Activated T-cell treated with anti-CD3 and anti-CD28 coated beads for 24 hours (primary cell): ENCODE results near the gene BRIP1.
"Not testable (repeated sequence)": the region's sequence is repeated elsewhere in the genome, so short reads cannot be mapped to it uniquely, and the experiment has no call there.

Experiments used
- DNase-seq: peaks from one replicate; pipeline ENCODE4 v3.0.0-alpha.2; 2020; ENCODE audit warnings: low read depth

Gene BRIP1

GRCh38 chr17:61799812-61800484, 63.4 kb downstream of the BRIP1 start:
- no peak for DNase-seq

DNA sequence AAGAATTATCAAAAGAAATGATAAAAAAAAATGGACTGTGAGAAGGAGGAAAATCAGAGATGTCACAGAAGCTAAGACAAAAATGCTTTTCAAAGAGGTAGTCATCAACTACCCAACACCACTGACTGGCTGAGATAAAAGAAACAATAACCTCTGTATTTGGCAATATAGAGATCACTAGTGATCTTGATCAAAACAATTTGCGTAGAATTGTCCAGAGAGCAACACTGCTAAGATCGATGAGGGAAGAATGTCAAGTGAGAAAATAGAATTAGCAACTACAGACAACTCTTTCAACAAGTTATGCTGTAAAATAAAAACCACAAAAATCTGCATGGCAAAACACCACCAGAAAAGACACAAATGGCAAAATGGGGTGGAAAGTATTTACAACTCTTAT, 66.0 kb downstream of the BRIP1 start:
- no peak for DNase-seq

DNA sequence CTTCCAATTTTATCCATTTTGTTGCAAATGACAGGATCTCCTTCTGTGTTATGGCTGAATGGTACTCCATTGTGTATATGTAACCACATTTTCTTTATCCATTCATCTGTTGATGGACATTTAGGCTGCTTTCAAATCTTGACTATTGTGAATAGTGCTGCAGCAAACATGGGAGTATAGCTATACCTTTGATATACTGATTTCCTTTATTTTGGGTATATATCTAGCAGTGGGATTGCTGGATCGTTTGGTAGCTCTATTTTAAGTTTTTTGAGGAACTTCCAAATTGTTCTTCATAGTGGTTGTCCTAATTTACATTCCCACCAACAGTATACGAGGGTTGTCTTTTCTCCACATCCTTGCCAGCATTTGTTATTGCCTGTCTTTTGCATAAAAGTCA, 67.8 kb downstream of the BRIP1 start:
- no peak for DNase-seq

- DNase-seq = no peak
Measured at GRCh38 chr17:61794792-61795191, 68.5 kb downstream of the BRIP1 start.

DNA sequence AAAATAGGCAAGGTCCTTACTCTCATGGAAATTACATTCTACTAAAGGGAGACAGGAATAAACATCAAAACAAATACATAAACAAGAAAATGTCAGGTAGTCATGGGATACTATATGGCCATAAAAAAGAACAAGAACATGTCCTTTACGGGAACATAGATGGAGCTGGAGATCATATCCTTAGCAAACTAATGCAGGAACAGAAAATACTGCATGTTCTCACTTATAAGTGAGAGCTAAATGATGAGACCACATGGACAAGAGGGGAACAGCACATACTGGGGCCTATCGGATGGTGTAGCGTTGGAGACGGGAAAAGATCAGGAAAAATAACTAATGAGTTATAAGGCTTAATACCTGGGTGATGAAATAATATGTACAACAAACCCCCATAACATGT, 69.1 kb downstream of the BRIP1 start:
- no peak for DNase-seq

GRCh38 chr17:61793565-61793964, 69.8 kb downstream of the BRIP1 start:
- no peak for DNase-seq

DNA sequence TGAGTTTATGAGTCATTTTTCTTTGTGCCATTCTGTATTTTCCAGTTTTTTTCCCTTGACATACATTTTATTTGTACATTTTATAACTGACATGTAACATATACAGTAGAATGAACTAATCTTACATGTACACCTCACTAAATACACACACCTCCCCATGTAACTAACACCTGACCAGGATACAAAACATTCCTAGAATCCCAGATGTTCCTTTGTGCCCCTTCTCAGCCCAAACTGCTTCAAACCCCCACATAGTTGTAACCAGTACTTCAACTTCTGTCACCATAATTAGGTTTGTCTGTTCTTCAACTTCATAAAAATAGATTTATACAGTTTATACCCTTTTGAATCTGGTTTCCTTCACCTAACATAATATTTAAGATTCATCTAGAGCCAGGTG, 73.5 kb downstream of the BRIP1 start:
- DNase-seq = no peak

DNA sequence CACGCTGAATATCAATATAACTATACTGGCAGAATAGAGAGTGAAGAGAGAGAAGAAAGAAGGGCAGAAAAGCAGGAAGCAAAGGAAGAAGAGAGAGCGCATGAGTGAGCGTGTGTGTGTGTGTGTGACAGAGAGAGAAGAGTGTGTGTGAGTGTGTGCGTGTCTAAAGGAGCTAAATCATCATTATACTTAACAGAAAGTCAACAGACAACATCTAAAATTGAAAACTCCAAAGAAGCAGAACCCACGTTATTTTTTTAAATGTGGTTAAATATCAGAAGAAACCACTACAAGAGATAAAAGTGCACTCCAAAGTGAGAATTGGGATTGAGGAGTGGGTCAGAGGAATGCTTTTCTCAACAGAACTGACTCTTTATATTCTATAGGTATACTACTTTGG, 77.2 kb downstream of the BRIP1 start:
- no peak for DNase-seq

DNA sequence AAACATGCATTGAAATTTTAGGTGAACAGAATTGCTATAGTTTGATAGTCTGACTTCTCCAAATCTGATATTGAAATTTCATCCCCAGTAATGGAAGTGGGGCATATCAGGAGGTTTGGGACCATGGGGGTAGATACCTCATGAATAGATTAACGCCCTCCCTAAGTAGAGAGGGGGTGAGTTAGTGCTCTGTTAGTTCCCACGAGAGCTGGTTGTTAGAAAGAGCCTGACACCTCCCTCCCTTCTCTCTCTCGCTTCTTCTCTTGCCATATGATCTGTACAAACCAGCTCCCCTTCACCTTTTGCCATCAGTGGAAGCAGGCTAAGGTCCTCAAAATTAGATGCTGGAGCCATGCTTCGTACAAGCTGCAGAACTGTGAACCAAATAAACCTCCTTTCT, 78.8 kb downstream of the BRIP1 start:
- DNase-seq = no peak

DNA sequence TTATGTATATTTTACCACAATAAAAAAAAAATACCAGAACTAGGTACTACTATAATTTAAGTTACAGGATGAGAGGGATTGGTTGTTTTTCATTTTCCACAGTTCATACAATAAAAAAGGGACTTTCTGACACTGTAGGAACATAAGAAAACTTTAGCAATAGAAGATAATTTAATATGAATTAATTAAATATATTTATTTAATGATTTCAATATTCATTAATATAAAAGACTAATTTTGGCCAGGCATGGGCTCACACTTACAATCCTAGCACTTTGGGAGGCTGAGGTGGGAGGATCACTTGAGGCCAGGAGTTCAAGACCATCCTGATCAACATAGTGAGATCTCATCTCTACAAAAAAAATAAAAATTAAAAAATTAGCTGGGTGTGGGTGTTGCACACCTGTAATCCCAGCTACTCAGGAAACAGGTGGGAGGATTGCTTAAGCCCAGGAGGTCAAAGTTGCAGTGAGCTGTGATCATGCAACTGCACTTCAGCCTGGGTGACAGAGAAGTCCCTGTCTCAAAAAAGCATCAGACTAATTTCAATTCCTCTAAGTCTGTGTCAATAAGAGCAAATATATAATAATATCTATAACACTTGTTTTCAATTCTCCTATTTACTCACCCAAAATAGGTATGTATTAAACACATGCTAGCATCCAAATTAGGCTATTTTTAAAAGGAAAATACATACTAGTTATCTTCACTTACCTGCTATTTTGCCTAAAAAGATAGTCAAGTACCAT, 79.6 kb downstream of the BRIP1 start:
- DNase-seq = no peak

DNA sequence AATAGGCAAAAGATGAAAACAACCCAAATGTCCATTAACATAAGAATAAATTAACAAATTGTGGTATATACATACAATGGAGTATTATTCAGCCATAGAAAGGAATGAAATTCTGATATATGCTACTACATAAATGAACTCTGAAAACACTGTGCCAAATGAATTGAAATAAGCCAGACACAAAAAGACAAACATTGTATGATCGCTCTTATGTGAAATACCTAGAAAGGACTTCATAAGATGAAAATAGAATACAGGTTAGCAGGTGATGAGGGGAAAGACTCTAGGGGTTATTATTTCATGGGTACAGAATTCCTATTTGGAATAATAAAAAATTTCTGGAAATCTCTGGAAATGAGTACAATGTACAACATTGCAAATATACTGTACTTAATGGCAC, 80.2 kb downstream of the BRIP1 start:
- DNase-seq = no peak

- DNase-seq = no peak
Measured at GRCh38 chr17:61782683-61783082, 80.6 kb downstream of the BRIP1 start.

DNA sequence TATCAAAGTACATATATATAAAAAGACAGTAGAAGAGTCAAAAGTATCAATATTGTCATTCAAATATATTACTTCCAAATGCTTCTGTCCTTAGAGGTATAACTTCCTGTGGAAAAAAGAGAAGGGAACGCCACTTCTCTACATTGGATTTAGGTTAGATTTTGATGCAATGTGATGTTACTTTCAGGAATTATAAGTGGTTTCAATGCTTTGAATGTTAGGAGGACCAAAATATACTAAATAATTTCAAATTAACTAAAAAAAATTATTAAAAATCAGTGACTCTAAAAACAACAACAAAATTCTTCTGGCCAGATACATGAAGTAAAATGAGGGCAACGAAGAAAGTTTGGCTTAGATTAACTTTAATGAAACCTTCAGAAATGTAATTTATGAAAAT, 88.0 kb downstream of the BRIP1 start:
- DNase-seq = no peak

DNA sequence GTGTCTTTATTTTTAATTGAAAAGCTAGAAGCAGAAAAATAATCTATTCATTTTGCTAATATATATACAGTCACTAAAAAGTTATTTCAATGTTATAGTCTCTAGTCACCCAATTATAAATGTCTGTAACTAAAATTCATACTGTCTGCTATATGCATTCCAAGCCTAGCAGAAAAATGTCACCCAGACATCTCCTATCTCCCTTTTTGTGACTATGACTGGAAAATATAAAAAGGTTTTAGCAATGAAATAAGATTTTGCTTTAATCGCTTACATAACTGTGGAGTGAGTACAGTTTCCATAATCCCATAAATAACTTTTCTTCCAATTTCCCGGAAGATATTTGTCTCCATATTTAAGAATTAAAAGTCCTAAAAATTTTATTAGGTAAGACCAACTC, 88.6 kb downstream of the BRIP1 start:
- no peak for DNase-seq

- not testable (repeated sequence) for DNase-seq
Measured at GRCh38 chr17:61774087-61774486, 89.2 kb downstream of the BRIP1 start.

GRCh38 chr17:61770752-61771533, 92.4 kb downstream of the BRIP1 start:
- DNase-seq = no peak

- no peak for DNase-seq
Measured at GRCh38 chr17:61770043-61770442, 93.3 kb downstream of the BRIP1 start.

- DNase-seq = no peak
Measured at GRCh38 chr17:61768405-61768804, 94.9 kb downstream of the BRIP1 start.

DNA sequence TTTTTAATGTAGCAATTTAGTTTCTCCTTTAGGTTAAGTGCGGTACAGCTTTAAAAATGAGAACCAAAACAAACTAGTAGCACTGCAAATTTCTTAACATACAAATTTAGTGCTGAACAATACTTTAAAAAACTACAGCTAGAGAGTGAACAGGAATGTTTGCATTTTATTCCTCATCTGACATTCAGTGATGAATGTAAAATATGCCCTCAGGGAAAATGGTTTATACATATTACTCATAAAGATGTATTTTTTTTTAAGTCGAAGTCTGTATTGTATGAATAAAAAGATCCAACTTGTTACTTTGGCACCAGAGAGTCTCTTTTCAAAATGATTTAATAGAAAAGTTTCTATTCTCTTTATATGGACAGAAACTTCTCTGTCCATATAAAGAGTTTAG, 96.8 kb downstream of the BRIP1 start:
- no peak for DNase-seq

DNA sequence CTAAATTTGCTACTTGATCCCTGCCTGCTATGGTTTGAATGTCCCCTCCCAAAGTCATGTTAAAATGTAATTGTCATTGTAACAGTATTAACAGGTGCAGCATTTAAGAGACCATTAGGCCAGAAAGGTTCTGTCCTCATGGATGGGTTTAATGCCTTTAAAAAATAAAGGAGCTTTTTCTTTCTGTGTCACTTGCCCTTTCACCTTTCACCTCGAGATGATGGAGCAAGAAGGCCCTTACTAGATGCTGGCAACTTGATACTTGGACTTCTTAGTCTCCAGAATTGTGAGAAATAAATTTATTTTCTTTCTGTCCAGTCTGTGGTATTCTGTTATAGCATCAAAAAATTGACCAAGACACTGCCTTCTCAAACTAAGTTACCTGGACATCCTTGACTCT, 98.5 kb downstream of the BRIP1 start:
- DNase-seq = no peak

DNA sequence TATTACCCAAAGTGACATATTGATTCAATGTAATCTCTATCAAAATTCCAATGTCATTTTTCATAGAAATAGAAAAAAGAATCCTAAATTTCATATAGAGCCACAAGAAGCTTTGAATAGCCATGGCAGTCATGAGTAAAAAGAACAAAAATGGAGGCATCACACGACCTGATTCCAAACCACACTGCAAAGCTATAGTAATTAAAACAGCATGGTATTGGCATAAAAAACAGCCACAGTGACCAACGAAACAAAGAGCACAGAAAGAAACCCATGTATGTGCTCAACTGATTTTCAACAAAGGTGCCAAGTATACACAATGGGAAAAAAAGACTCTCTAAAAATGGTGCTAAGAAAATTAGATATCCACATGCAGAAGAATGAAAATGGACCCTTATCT, 101.5 kb downstream of the BRIP1 start:
- DNase-seq = no peak

- no peak for DNase-seq
Measured at GRCh38 chr17:61759362-61759761, 104.0 kb downstream of the BRIP1 start.

- DNase-seq = no peak
Measured at GRCh38 chr17:61758430-61758829, 104.9 kb downstream of the BRIP1 start.
